GM12801 (cell line): Measurements from ENCODE around the gene ABITRAM.

Experiments used
- CTCF ChIP-seq: IDR thresholded peaks from one replicate; pipeline ENCODE4 v1.5.1; 2011; ENCODE audit warnings: control low read depth; ENCODE audit not compliant: insufficient read length; ENCODE audit errors: extremely low read depth

ABITRAM gene

GRCh38 chr9:108963459-108964143 lies 29.4 kb downstream of the ABITRAM start:
- TF ChIP-seq CTCF, result no peak

- no peak for TF ChIP-seq CTCF
Observed at GRCh38 chr9:108967916-108968315, 33.7 kb downstream of the ABITRAM start.

GRCh38 chr9:108972186-108972585 lies 38.0 kb downstream of the ABITRAM start:
- no peak for TF ChIP-seq CTCF

- no peak for TF ChIP-seq CTCF
Observed at GRCh38 chr9:108972626-108973209, 38.5 kb downstream of the ABITRAM start.

- TF ChIP-seq CTCF, result no peak
Observed at GRCh38 chr9:108973895-108974294, 39.7 kb downstream of the ABITRAM start.

GRCh38 chr9:108978205-108978604 lies 44.0 kb downstream of the ABITRAM start:
- no peak for TF ChIP-seq CTCF

GRCh38 chr9:108980893-108981292 lies 46.7 kb downstream of the ABITRAM start:
- no peak for TF ChIP-seq CTCF

GRCh38 chr9:108983885-108984284 lies 49.7 kb downstream of the ABITRAM start:
- no peak for TF ChIP-seq CTCF
